H9 (cell line): Measurements from ENCODE around the gene ZNF106. TPM values are rescaled to one million over a fixed set of nuclear protein-coding genes. Genes with fewer than 3 reads are reported as not detected.

Experiments
- DNase-seq: peaks from one replicate; pipeline ENCODE4 v3.0.0-alpha.2; 2017
- H2AFZ ChIP-seq: one replicate; pipeline ENCODE4 v1.6.1; 2013; ENCODE audit warnings: mild to moderate bottlenecking, low read length, control low read depth, moderate library complexity
- H2AK5ac ChIP-seq: 2 replicates; pipeline ENCODE4 v1.6.1; 2013; ENCODE audit warnings: low read length, control low read depth, mixed read lengths; ENCODE audit not compliant: insufficient read length
- H2BK120ac ChIP-seq: one replicate; pipeline ENCODE4 v1.6.1; 2013; ENCODE audit warnings: low read depth, mild to moderate bottlenecking, low read length, control low read depth, inconsistent platforms; ENCODE audit not compliant: poor library complexity, severe bottlenecking
- H2BK12ac ChIP-seq: 2 replicates; pipeline ENCODE4 v1.6.1; 2013; ENCODE audit warnings: low read length, control low read depth, mixed read lengths, low read depth; ENCODE audit not compliant: insufficient read length
- H2BK15ac ChIP-seq: 2 replicates; pipeline ENCODE4 v1.6.1; 2013; ENCODE audit warnings: low read depth, low read length, control low read depth
- H2BK20ac ChIP-seq: one replicate; pipeline ENCODE4 v1.6.1; 2013; ENCODE audit warnings: low read depth, mild to moderate bottlenecking, low read length, control low read depth, inconsistent platforms; ENCODE audit not compliant: poor library complexity, severe bottlenecking
- H2BK5ac ChIP-seq: 2 replicates; pipeline ENCODE4 v1.6.1; 2013; ENCODE audit warnings: low read length, control low read depth, mixed read lengths; ENCODE audit not compliant: insufficient read length
- H3K14ac ChIP-seq: 2 replicates; pipeline ENCODE4 v1.6.1; 2013; ENCODE audit warnings: low read length, control low read depth; ENCODE audit not compliant: insufficient read depth
- H3K18ac ChIP-seq: 2 replicates; pipeline ENCODE4 v1.6.1; 2013; ENCODE audit warnings: low read depth, mild to moderate bottlenecking, mixed read lengths, low read length, control low read depth; ENCODE audit not compliant: insufficient read length
- H3K23ac ChIP-seq: 2 replicates; pipeline ENCODE4 v1.6.1; 2013; ENCODE audit warnings: low read length, control low read depth, mixed read lengths, low read depth; ENCODE audit not compliant: insufficient read length
- H3K23me2 ChIP-seq: 2 replicates; pipeline ENCODE4 v1.6.1; 2013; ENCODE audit warnings: low read depth, mild to moderate bottlenecking, mixed read lengths, low read length, control low read depth; ENCODE audit not compliant: insufficient read length, poor library complexity, severe bottlenecking
- H3K27ac ChIP-seq: 2 replicates; pipeline ENCODE4 v1.5.1; 2013; ENCODE audit warnings: low read length, control low read depth, mixed read lengths, low read depth; ENCODE audit not compliant: insufficient read length
- H3K27me3 ChIP-seq: 2 replicates; pipeline ENCODE4 v1.6.1; 2013; ENCODE audit warnings: low read length, control low read depth, inconsistent platforms; ENCODE audit not compliant: insufficient read depth
- H3K4ac ChIP-seq: 2 replicates; pipeline ENCODE4 v1.6.1; 2013; ENCODE audit warnings: low read depth, mild to moderate bottlenecking, control low read depth, inconsistent platforms, low read length, moderate library complexity
- H3K4me1 ChIP-seq: 2 replicates; pipeline ENCODE4 v1.6.1; 2013; ENCODE audit warnings: low read length, control low read depth, inconsistent platforms; ENCODE audit not compliant: insufficient read depth
- H3K4me2 ChIP-seq: 2 replicates; pipeline ENCODE4 v1.6.1; 2013; ENCODE audit warnings: low read length, control low read depth, mixed read lengths; ENCODE audit not compliant: insufficient read length, insufficient read depth
- H3K56ac ChIP-seq: 2 replicates; pipeline ENCODE4 v1.6.1; 2013; ENCODE audit warnings: low read depth, mild to moderate bottlenecking, mixed read lengths, low read length, control low read depth; ENCODE audit not compliant: insufficient read length
- H3K79me1 ChIP-seq: 2 replicates; pipeline ENCODE4 v1.6.1; 2013; ENCODE audit warnings: low read depth, mild to moderate bottlenecking, moderate library complexity, low read length, control low read depth, inconsistent platforms; ENCODE audit not compliant: insufficient read depth, poor library complexity, severe bottlenecking
- H3K79me2 ChIP-seq: 2 replicates; pipeline ENCODE4 v1.6.1; 2013; ENCODE audit warnings: low read length, control low read depth, inconsistent platforms; ENCODE audit not compliant: insufficient read depth
- H3K9ac ChIP-seq: 2 replicates; pipeline ENCODE4 v1.6.1; 2013; ENCODE audit warnings: low read length, control low read depth, mixed read lengths; ENCODE audit not compliant: insufficient read length; ENCODE audit errors: extremely low read depth
- H3K9me3 ChIP-seq: one replicate; pipeline ENCODE4 v1.6.1; 2013; ENCODE audit warnings: low read depth, low read length, inconsistent platforms; ENCODE audit not compliant: control insufficient read depth
- H3T11ph ChIP-seq: one replicate; pipeline ENCODE4 v1.6.1; 2013; ENCODE audit warnings: mild to moderate bottlenecking, low read length, control low read depth, inconsistent platforms
- H4K20me1 ChIP-seq: one replicate; pipeline ENCODE4 v1.6.1; 2013; ENCODE audit not compliant: control insufficient read depth, insufficient read length, insufficient read depth
- H4K5ac ChIP-seq: 2 replicates; pipeline ENCODE4 v1.6.1; 2013; ENCODE audit warnings: low read depth, mild to moderate bottlenecking, mixed read lengths, low read length, control low read depth; ENCODE audit not compliant: insufficient read length
- H4K8ac ChIP-seq: replicated peaks from 2 replicates; pipeline ENCODE4 v1.6.1; 2013; ENCODE audit warnings: low read length, control low read depth, mixed read lengths, low read depth; ENCODE audit not compliant: insufficient read length
- H4K91ac ChIP-seq: 2 replicates; pipeline ENCODE4 v1.6.1; 2013; ENCODE audit warnings: low read depth, mild to moderate bottlenecking, moderate library complexity, mixed read lengths, low read length, control low read depth; ENCODE audit not compliant: insufficient read length
- H3K27ac Mint-ChIP-seq, 3 experiments: 2 replicates in 2 of 3; 3 replicates in 1 of 3; pipeline ENCODE4 v1.8.0; 2020 to 2021; ENCODE audit warnings: mixed read lengths in 3 of 3, mild to moderate bottlenecking in 1 of 3, moderate library complexity in 1 of 3
- H3K27me3 Mint-ChIP-seq: 2 replicates; pipeline ENCODE4 v1.8.0; 2021; ENCODE audit warnings: low read depth, mild to moderate bottlenecking, moderate library complexity, mixed read lengths
- H3K36me3 Mint-ChIP-seq, 3 experiments: 2 replicates in 2 of 3; 3 replicates in 1 of 3; pipeline ENCODE4 v1.8.0; 2020 to 2021; ENCODE audit warnings: low read depth in 3 of 3, mixed read lengths in 3 of 3; ENCODE audit not compliant: insufficient read depth in 1 of 3
- H3K4me1 Mint-ChIP-seq, 2 experiments: 2 replicates each; pipeline ENCODE4 v1.8.0; 2020; ENCODE audit warnings: mixed read lengths in 2 of 2
- H3K4me3 Mint-ChIP-seq, 2 experiments: 2 replicates in 1 of 2; 3 replicates in 1 of 2; pipeline ENCODE4 v1.8.0; 2020 to 2021; ENCODE audit warnings: mild to moderate bottlenecking in 2 of 2, mixed read lengths in 2 of 2, moderate library complexity in 1 of 2
- H3K9me3 Mint-ChIP-seq, 2 experiments: 2 replicates in 1 of 2; 3 replicates in 1 of 2; pipeline ENCODE4 v1.8.0; 2020; ENCODE audit warnings: mild to moderate bottlenecking in 2 of 2, mixed read lengths in 2 of 2, moderate library complexity in 1 of 2
- CTCF ChIP-seq: fragments of 200-600 bp; sonication (generic); conservative IDR thresholded peaks from 3 replicates; pipeline ENCODE4 v1.8.0; 2021; ENCODE audit warnings: antibody characterized with exemption, mild to moderate bottlenecking
- WGBS: extraction: QIAGEN DNeasy Blood & Tissue Kit; methylation state at CpG from one replicate; pipeline ENCODE4 v1.1.7; 2013; ENCODE audit warnings: missing lambda C conversion rate, low lambda C conversion rate, mixed read lengths; ENCODE audit not compliant: insufficient read length; ENCODE audit errors: extremely low coverage; 5-methylcytosine and 5-hydroxymethylcytosine counted together
- total RNA-seq: library from RNA; stranded (reverse); gene quantifications from 2 replicates; pipeline ENCODE4 v1.2.1, GENCODE V29; 2021

ZNF106 gene
- total RNA-seq, 1 experiment from 2014 or later: 55.0 TPM

GRCh38 chr15:42408178-42408577 is 82.8 kb downstream of the ZNF106 start:
- Histone ChIP-seq H2BK12ac (no peak overlapping the region), H2BK5ac (no peak overlapping the region), H3K14ac (no peak overlapping the region), H3K27me3 (no peaks in the 10 kb centered on the region), H3K79me2 (no peaks in the 10 kb centered on the region), H2AK5ac (no peak overlapping the region), H2BK120ac (no peak overlapping the region), H3K4ac (no peak overlapping the region), H2AFZ (no peak overlapping the region), H3K9me3 (no peaks in the 10 kb centered on the region), H3K4me1 (no peaks in the 10 kb centered on the region), H2BK20ac (no peak overlapping the region), H3K56ac (no peak overlapping the region), H4K91ac (no peak overlapping the region), H4K20me1 (no peaks in the 10 kb centered on the region), H3K4me2 (no peak overlapping the region), H3K79me1 (no peaks in the 10 kb centered on the region), H4K8ac (no peak overlapping the region), H3K23me2 (no peaks in the 10 kb centered on the region), H4K5ac (no peak overlapping the region), H3K27ac (no peak overlapping the region), H3T11ph (no peak overlapping the region), H3K9ac (no peak overlapping the region), H3K18ac (no peak overlapping the region), H3K23ac (no peak overlapping the region), H2BK15ac (no peak overlapping the region)
- Mint-ChIP-seq H3K4me1 (no peaks in the 10 kb centered on the region), H3K27ac (no peak overlapping the region), H3K9me3 (no peaks in the 10 kb centered on the region), H3K27me3 (no peaks in the 10 kb centered on the region), H3K36me3 (peaks cover 1 to 10% (median 3%) of the 10 kb centered on the region in 3 experiments; a peak in 5 of 7 replicates), H3K4me3 (no peak overlapping the region)
- no peak for TF ChIP-seq CTCF
- DNase-seq: no peak
- WGBS: no CpG with 5 or more reads among the region's 4 CpGs
